OCI-LY7 (cell line): Measurements from ENCODE around the gene BBS9.

Source experiments
- CTCF ChIP-seq: fragments of 200-600 bp; sonication (generic); conservative IDR thresholded peaks from 2 replicates; pipeline ENCODE4 v1.5.1; 2014; ENCODE audit warnings: mild to moderate bottlenecking, antibody characterized with exemption, low read length, moderate library complexity, mixed read lengths
- EZH2phosphoT487 ChIP-seq: fragments of 200-600 bp; sonication (generic); IDR thresholded peaks from 2 replicates; pipeline ENCODE4 v1.6.1; 2018; ENCODE audit warnings: low read depth, borderline replicate concordance, mild to moderate bottlenecking, mixed run types, antibody characterized with exemption, low read length, moderate library complexity, mixed read lengths

GRCh38 chr7:33145156-33145555, 15.8 kb downstream of the BBS9 start:
- TF ChIP-seq CTCF (no peak), EZH2phosphoT487 (no peak)
